NCI-H526 treated with DMSO at 0.1 percent for 48 hours (cell line): ENCODE data around the gene ZNF672.
"Not testable (repeated sequence)": the region's sequence is repeated elsewhere in the genome, so short reads cannot be mapped to it uniquely, and the experiment has no call there.

ENCODE experiments used
- DNase-seq: peaks from one replicate; lab custom pipeline; 2025; lab: John Stamatoyannopoulos, UW

The ZNF672 gene

GRCh38 chr1:248856176-248856575, 18.2 kb downstream of the ZNF672 start:
- DNase-seq = no peak

DNA sequence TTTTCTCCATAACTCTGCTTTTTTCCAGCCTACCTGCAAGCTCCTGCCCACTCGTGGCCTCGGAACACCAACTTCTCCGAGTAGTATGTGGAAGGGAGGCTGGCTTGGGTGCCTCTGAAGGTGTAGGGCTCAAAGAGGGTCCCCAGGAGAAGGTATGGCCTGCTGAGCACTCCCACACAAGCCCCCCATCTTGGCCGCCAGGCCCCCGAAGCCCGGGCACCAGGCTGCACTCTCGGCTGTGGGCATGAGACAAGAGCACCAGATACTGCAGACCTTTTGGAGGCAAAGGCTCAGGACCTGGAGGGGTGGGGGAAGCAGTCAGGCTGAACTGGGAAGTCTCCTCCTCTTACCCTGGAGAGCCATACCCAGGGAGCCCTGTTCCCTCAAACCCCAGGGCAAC, 19.2 kb downstream of the ZNF672 start:
- no peak for DNase-seq

DNA sequence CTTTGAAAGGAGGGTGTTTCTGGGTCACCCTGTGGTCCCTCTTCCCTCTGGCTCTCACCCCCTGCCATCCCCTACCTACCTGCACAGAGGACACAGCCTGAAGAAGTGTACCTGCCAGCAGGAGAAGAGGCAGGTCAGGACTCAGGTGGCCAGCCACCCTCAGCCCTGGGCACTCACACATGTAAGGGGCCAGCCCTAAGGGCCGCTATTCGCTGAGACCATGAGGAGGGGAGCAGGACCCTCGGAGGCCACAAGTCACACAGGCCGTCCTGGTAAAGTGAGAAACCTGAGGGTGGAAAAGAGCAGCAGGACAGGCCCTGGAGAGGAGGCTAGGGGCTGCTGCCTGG, 19.7 kb downstream of the ZNF672 start:
- no peak for DNase-seq

DNA sequence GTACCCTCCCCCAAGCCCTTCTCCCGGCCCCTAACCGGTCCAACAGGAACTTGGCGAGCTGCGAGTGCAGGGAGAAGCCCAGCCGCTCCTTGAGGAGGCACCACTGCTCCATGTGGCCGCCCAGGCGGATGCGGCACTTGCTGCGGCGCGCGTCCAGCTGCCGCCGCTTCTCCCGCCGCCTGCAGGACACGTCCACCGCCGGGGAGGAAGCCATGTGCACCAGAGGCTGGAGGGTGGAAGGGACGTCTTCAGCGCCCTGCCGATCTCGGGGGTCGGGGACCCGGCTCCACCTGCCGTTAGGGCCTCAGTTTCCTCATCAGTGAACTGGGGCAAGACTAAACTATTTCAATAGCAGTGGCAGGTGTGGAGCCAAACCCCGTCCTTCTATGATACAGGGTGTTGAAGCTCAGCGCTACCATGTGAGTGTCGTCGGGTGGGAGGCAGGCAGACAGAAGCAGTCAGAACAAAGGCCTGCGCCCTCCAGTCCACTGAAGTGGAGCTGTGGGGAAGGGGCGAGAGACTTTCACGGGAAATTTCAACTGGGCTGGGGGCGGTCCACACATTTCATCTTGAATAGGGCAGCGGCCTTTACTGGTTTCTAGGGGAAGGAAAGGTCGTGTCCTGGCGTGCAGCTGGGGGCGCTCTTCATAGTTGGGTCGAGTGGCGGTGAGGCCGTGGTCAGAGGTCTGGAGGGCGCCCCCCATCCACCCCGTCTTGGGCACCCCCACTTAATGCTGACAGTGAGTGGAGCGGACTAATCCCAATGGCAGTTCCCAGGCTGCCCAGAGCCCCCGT, 20.3 kb downstream of the ZNF672 start:
- no peak for DNase-seq

- peak; percentile 78 for DNase-seq
Observed at GRCh38 chr1:248858891-248859889, 21.2 kb downstream of the ZNF672 start, which contains the start of gene ZNF692. ZNF692 (minus strand) TSS chr1:248859085; CDS start chr1:248858309, 776 bp downstream.

- DNase-seq = no peak
Observed at GRCh38 chr1:248860007-248860406, 22.0 kb downstream of the ZNF672 start.

GRCh38 chr1:248861616-248862015, 23.6 kb downstream of the ZNF672 start:
- DNase-seq = no peak

- no peak for DNase-seq
Observed at GRCh38 chr1:248862695-248862997, 24.6 kb downstream of the ZNF672 start.

- peak; percentile 50 for DNase-seq
Observed at GRCh38 chr1:248862998-248863881, 25.2 kb downstream of the ZNF672 start.

DNA sequence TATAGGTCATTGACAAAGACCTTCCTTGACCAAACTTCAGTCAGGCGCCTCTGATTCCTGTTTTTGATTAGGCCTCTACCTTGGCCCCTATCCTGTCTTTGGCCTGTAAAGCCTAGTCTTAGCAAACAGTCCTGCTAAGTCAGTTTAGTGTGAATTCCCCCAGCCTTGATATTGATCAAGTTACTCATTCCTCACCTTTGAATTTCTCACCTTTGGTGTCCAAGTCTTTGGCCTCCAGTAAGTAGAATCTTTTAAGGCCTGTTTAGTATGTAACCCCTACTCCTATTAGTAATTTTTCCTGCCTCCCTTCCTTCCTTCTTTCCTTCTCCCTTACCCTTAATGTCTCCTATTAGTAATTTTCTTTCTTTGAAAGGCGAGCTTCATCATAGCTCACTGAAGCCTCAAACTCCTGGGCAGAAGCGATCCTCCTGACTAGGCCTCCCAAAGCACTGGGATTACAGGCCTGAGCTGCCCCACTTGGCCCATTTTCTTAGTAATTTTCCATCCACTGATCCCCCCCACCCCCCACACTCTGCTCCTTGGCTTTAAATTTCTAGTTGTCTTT, 33.9 kb downstream of the ZNF672 start:
- no peak for DNase-seq

DNA sequence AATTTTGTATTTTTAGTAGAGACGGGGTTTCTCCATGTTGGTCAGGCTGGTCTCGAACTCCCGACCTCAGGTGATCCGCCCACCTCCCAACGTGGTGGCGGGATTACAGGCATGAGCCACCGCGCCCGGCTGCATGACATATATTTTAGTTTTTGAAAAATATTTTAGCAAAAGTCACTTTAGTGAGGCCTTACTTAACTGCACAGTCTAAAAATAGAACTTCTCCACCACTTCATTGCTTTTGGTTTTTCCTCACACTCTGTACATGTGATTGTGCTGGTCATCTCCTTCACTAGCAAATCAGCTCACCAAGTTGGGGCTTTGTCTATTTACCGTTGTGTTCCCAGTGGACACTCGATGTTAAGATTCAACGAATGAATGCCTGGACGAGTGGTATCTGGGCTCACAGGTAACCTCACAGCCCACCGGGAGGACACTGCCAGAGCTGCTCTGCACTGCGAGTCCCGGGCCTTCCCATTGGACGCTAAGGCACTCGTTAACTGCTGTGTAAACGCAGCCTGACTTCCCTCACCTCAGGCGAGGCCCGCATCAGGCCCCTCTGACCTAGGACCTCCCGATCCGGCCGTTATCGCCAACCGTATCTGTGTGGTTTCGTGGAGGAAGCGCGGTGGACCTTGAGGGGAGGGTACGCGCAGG, 34.9 kb downstream of the ZNF672 start:
- DNase-seq = peak; percentile 76

DNA sequence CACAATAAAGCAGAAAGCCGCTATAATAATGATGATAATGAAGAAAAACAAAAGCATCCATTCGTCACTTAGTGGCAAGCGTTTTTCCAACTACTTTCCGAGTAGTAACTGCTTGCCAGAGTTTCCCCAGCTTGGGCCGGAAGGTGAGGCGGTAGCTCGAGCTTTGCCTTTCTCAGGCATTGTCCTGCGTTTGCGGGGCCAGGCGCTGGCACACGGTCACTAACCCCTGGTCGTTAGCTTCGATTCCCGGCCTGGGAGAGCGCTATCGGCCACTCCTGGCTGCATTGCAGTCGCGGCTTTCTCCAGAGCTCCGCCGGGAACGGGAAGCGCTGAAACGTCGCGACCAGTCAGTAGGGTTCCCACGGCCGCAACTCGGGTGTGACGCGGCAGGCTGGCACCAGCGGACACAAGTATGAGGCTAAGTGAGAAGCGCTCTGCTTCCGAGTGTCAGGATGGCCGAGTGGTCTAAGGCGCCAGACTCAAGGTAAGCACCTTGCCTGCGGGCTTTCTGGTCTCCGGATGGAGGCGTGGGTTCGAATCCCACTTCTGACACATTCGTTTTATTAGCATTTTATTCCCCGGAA, 35.5 kb downstream of the ZNF672 start:
- peak; percentile 94 for DNase-seq

DNA sequence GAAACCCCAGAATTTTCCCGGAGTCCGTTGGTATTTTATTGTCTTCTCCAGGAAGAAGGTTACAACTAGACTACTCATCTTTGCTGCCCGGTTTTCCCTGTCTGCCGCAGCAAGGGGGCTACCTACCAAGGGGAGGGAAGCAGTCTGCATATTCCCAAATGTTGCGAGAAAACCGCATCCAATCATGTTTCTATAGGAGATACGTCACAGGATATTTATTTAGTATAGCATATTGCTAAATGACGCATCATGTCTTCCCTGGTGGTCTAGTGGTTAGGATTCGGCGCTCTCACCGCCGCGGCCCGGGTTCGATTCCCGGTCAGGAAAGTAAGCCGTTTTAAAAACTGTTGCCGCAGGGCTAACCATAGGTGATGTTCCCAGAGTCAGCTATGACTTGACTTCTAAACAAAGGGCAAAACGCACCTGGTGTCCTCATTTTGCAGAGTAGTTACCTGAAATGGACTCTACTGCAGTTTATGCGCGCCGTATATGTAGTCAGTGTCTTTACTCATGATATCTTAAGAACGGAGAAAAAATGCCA, 36.0 kb downstream of the ZNF672 start:
- peak; percentile 94 for DNase-seq

DNA sequence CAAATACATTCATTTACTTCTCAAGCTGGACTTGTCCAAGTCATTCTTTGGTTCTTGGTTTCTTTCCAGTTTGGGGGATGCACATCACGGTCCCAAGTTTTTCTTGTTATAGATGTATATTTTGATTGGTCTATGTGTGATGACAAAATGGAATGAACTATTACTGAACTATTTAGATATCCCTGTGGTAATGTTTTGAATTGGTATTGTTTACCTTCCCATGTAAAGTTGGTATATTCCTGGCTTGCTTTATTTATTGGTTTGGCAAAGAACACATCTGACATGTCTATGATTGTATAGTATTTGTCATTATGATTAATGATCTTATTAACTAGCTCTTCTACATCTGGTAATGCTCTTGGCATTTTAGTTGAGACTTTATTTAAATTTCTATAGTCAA, 43.2 kb downstream of the ZNF672 start:
- no peak for DNase-seq

DNA sequence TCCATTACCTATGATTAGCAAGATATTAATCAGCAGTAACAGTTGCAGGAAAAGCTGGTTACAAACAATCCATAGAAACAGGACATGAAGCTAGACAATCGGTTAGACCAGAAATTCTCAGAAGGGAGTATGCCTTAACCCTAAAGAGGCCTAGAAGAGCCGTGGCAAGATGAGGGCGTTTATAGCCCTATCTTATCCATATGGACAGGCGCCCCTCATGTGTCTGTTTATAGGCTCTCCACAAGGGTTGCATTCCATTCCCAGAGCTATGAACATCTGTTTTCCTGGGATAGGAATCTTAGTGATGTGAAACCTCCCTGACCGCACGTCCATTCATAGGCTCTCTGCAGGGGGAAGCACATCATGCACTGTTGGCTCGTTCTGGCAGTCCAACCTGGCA, 44.4 kb downstream of the ZNF672 start:
- not testable (repeated sequence) for DNase-seq

DNA sequence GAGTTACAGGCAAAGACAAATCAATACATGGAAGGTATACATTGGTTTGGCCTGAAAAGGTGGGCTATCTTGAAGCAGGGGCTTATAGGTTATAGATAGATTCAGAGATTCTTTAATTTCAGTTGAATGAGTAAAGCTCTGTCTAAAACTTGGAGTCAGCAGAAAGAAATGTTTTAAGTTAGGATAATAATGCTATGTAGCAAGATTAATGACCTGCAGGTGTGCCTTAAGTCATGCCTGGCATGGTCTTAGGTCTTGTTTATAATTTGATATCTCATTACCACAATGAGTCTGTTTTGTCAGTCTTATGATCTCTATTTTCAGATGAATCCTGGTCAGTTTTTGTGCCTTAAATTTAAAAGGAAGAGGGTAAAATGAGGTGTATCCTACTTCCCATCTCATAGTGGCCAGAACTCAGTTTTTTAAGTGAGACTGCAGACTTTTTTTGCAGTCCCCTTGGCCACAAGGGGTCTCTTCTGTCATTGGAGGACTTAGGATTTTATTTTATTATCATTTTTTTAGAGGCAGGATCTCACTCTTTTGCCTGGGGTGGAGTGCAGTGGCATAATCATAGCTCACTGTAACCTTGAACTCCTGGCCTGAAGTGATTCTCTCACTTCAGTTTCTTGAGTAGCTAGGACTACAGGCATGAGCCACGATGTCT, 46.7 kb downstream of the ZNF672 start:
- no peak for DNase-seq

DNA sequence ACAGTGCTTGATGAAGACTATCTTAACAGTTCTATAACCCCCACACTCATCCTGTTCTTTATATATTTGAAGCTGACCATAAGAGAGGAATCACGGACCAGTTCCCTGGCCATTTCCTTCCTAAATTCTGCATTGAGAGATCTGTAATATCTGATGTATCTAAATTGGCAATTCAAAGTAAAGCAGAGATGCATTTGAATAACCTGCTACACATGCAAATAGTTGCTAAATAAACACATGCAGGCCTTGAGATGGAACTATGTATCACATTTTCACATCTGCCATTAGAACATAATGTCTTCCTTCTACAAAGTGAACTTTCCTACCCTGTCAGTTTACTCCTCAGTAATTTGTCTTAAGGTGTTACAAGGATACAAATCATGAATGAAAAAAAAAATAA, 47.6 kb downstream of the ZNF672 start:
- no peak for DNase-seq

DNA sequence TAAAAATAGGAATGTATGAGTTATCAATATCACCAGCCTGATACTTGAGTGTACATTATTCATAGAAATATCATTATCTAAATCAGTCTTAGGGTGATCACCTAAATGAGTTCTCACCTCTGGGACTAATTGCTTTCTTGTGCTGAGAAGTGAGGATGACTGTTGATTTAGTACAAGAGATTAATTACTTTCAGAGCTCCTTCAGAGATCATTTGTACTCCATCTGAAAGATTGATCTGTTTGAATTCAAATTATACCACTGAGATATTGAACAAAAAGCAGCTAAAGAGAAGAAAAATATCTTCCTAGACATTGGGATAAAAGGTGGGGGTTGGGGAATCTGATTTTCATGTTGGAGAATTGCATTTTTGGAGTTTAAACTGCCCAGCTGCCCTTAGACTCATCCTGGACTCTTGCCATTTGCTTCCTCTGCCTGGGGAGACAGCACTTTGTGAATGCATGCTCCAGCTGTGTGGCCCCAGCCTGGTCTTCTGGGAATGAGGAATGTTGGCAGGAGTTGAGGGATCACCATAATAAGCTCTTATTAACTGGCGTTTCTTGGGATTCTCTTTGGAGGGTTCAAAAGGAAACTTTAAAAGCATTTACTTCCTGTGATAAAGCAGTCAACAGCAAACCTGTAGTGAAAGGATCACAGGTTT, 48.3 kb downstream of the ZNF672 start:
- DNase-seq = no peak

DNA sequence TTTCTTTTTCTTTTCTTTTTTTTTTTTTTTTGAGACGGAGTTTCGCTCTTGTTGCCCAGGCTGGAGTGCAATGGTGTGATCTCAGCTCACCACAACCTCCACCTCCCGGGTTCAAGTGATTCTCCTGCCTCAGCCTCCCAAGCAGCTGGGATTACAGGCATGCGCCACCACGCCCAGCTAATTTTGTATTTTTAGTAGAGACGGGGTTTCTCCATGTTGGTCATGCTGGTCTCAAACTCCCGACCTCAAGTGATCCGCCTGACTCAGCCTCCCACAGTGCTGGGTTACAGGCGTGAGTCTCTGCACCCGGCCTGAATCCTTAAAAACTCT, 51.9 kb downstream of the ZNF672 start:
- DNase-seq = not testable (repeated sequence)
